AG09309 (cell line): ENCODE data around the gene CAPN14.

Source experiments
- DNase-seq: peaks from one replicate; pipeline ENCODE4 v3.0.0-alpha.2; 2010; ENCODE audit warnings: low read depth
- H3K4me3 ChIP-seq: 2 replicates; pipeline ENCODE4 v1.5.1; 2011; ENCODE audit warnings: mild to moderate bottlenecking, low read depth, low read length, moderate library complexity; ENCODE audit not compliant: control insufficient read depth
- CTCF ChIP-seq: IDR thresholded peaks from 2 replicates; pipeline ENCODE4 v1.5.1; 2011; ENCODE audit warnings: mild to moderate bottlenecking, low read depth, low read length, inconsistent platforms; ENCODE audit not compliant: insufficient read depth, control insufficient read depth; ENCODE audit errors: missing control alignments

CAPN14 gene

GRCh38 chr2:31258351-31258750 lies 41.0 kb upstream of the CAPN14 start:
- TF ChIP-seq CTCF: no peak
- no peak for DNase-seq
- no peak overlapping the region for H3K4me3 ChIP-seq

GRCh38 chr2:31256611-31257382 lies 39.5 kb upstream of the CAPN14 start:
- TF ChIP-seq CTCF: no peak

GRCh38 chr2:31255911-31256571 lies 38.7 kb upstream of the CAPN14 start:
- no peak for DNase-seq
- no peak for TF ChIP-seq CTCF
- H3K4me3 ChIP-seq: no peak overlapping the region

More at GRCh38 chr2:31256611-31257382, 39.5 kb upstream of the CAPN14 start:
- DNase-seq: no peak
- no peak overlapping the region for H3K4me3 ChIP-seq

- H3K4me3 ChIP-seq: no peak overlapping the region
- TF ChIP-seq CTCF: no peak
- DNase-seq: no peak
Observed at GRCh38 chr2:31254237-31255203, 37.2 kb upstream of the CAPN14 start.

DNA sequence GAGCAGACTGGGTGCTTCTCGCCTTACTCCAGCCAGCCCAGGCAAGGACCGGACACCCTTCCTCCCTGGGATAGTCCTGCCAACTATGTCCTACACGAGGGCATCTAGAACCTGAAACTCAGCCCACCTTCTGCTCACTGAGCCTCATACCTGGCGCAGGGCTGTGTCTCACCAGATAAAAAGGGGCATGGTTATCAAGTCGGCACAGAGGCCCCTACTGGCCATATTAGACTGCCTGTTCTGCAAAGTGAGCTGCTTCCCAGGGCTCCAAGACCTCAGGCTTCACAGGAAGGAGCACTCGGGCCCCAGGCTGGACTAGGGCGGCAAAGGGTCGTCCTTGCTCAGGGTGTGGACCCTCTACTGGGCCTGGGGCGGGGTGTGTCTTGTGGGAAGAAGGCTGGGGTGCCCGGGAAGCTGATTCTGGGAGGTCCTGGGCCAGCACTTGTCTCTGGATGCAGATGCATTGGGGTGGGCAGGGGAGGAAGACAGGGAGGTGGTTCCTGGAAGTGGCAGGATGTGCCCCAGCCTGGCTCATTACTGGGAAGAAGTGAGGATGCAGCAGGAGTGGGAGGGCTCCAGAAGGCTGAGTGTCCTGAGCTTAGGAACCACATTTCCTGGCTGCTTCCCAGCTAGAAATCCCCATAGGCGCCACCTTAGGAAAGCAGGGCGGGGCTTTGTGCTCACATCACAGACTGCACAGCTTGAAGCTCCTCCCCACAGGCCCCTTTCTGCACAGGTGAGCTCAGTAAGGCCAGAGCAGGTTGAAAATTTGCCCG lies 36.2 kb upstream of the CAPN14 start:
- DNase-seq: no peak
- no peak for TF ChIP-seq CTCF
- no peak overlapping the region for H3K4me3 ChIP-seq

GRCh38 chr2:31251851-31252250 lies 34.5 kb upstream of the CAPN14 start:
- no peak for TF ChIP-seq CTCF
- no peak for DNase-seq
- H3K4me3 ChIP-seq: no peak overlapping the region
